ENCODE measurements around the gene LMAN2L. TPM values are rescaled to one million over a fixed set of nuclear protein-coding genes. Genes with fewer than 3 reads are reported as not detected.

Gene LMAN2L
- total RNA-seq, 4 donors from 2014 or later = 10.2 to 21.2 (median 16.8) TPM

- Histone ChIP-seq H3K27ac (no peak overlapping the region), H3K4me3 (no peak overlapping the region), H3K36me3 (peaks cover 0 to 34% (median 0%) of the 10 kb centered on the region in 3 donors), H3K4me1 (no peaks in the 10 kb centered on the region), H3K27me3 (no peaks in the 10 kb centered on the region), H3K9me3 (no peaks in the 10 kb centered on the region)
- no peak for DNase-seq (ENCODE audit: low spot score in 2 of 2)
- no peak for TF ChIP-seq CTCF (IDR thresholded peaks at IDR 0.05)
- WGBS, 2 donors = 81 to 90% methylated on average over 2 of the region's 2 CpGs
Observed at GRCh38 chr2:96697476-96697875, 42.4 kb downstream of the LMAN2L start.

GRCh38 chr2:96695602-96696001 lies 44.3 kb downstream of the LMAN2L start:
- Histone ChIP-seq H3K4me1 (no peaks in the 10 kb centered on the region), H3K27me3 (no peaks in the 10 kb centered on the region), H3K36me3 (peaks cover 0 to 15% (median 0%) of the 10 kb centered on the region in 3 donors), H3K9me3 (no peaks in the 10 kb centered on the region), H3K27ac (no peak overlapping the region), H3K4me3 (no peak overlapping the region)
- TF ChIP-seq EP300 (IDR thresholded peaks at IDR 0.05) = no peak
- no peak for TF ChIP-seq CTCF (IDR thresholded peaks at IDR 0.05)
- TF ChIP-seq POLR2A (IDR thresholded peaks at IDR 0.05) = no peak
- no peak for DNase-seq (ENCODE audit: low spot score in 2 of 2)
- 76 to 84% methylated on average over 14 to 15 of the region's 15 CpGs for WGBS, 2 donors

GRCh38 chr2:96694816-96695455 lies 44.9 kb downstream of the LMAN2L start:
- no peak overlapping the region for H3K4me3 ChIP-seq
- TF ChIP-seq CTCF (IDR thresholded peaks at IDR 0.05) (no peak), EP300 (IDR thresholded peaks at IDR 0.05) (no peak), POLR2A (IDR thresholded peaks at IDR 0.05) (no peak)
- no peaks in the 10 kb centered on the region for H3K27me3 ChIP-seq
- WGBS, 2 donors = 62 to 71% methylated on average over 9 to 11 of the region's 13 CpGs
- peaks cover 0 to 8% (median 0%) of the 10 kb centered on the region in 3 donors for H3K36me3 ChIP-seq
- H3K9me3 ChIP-seq = no peaks in the 10 kb centered on the region
- H3K27ac ChIP-seq = no peak overlapping the region
- no peaks in the 10 kb centered on the region for H3K4me1 ChIP-seq
- no peak for DNase-seq (ENCODE audit: low spot score in 2 of 2)

- Histone ChIP-seq H3K27ac (no peak overlapping the region), H3K9me3 (no peaks in the 10 kb centered on the region), H3K4me1 (no peaks in the 10 kb centered on the region), H3K4me3 (no peak overlapping the region), H3K27me3 (no peaks in the 10 kb centered on the region), H3K36me3 (peaks cover 0 to 8% (median 0%) of the 10 kb centered on the region in 3 donors)
- no peak for TF ChIP-seq CTCF (IDR thresholded peaks at IDR 0.05)
- no peak for TF ChIP-seq EP300 (IDR thresholded peaks at IDR 0.05)
- TF ChIP-seq POLR2A (IDR thresholded peaks at IDR 0.05) = no peak
- 78 to 91% methylated on average over 8 of the region's 8 CpGs for WGBS, 2 donors
- no peak for DNase-seq (ENCODE audit: low spot score in 2 of 2)
Observed at GRCh38 chr2:96694279-96694678, 45.6 kb downstream of the LMAN2L start.

- Histone ChIP-seq H3K9me3 (no peaks in the 10 kb centered on the region), H3K27ac (no peak overlapping the region), H3K4me3 (no peak overlapping the region), H3K27me3 (no peaks in the 10 kb centered on the region), H3K36me3 (peaks cover 0 to 8% (median 0%) of the 10 kb centered on the region in 3 donors), H3K4me1 (no peaks in the 10 kb centered on the region)
- WGBS, 2 donors = 84% methylated on average over 12 to 14 of the region's 14 CpGs
- no peak for TF ChIP-seq CTCF (IDR thresholded peaks at IDR 0.05)
- no peak for TF ChIP-seq EP300 (IDR thresholded peaks at IDR 0.05)
- TF ChIP-seq POLR2A (IDR thresholded peaks at IDR 0.05) = no peak
- no peak for DNase-seq (ENCODE audit: low spot score in 2 of 2)
Observed at GRCh38 chr2:96693286-96694200, 46.3 kb downstream of the LMAN2L start.
